ENCODE measurements around the gene UCN3.

UCN3 gene

GRCh38 chr10:5364890-5365338 is at the start of gene UCN3:
Gene UCN3, plus strand, starts transcription at chr10:5364966. Its CDS starts 8,755 bp downstream, at chr10:5373721.
- no peaks in the 10 kb centered on the region for H3K36me3 Mint-ChIP-seq (ENCODE audit: low read depth)
- H3K27ac Mint-ChIP-seq: peak within 1 kb of the TSS; percentile 27
- H3K4me3 Mint-ChIP-seq: no peak within 1 kb of the TSS
- H3K9me3 Mint-ChIP-seq: no peaks in the 10 kb centered on the region
- peaks cover 36% of the 10 kb centered on the region for H3K27me3 Mint-ChIP-seq (ENCODE audit: low read depth)
- H3K4me1 Mint-ChIP-seq (ENCODE audit: low read depth): peaks cover 5% of the 10 kb centered on the region

GRCh38 chr10:5317547-5318107 is 47.1 kb upstream of the UCN3 start:
- H3K27me3 Mint-ChIP-seq (ENCODE audit: low read depth): no peaks in the 10 kb centered on the region
- H3K36me3 Mint-ChIP-seq (ENCODE audit: low read depth): peaks cover 22% of the 10 kb centered on the region
- peak overlapping the region; percentile 51 for H3K4me3 Mint-ChIP-seq
- H3K27ac Mint-ChIP-seq: peak overlapping the region; percentile 79
- H3K9me3 Mint-ChIP-seq: peaks cover 17% of the 10 kb centered on the region
- peaks cover 47% of the 10 kb centered on the region for H3K4me1 Mint-ChIP-seq (ENCODE audit: low read depth)

- H3K27me3 Mint-ChIP-seq (ENCODE audit: low read depth): no peaks in the 10 kb centered on the region
- peaks cover 17% of the 10 kb centered on the region for H3K9me3 Mint-ChIP-seq
- H3K27ac Mint-ChIP-seq: peak overlapping the region; percentile 79
- peaks cover 47% of the 10 kb centered on the region for H3K4me1 Mint-ChIP-seq (ENCODE audit: low read depth)
- no peak overlapping the region for H3K4me3 Mint-ChIP-seq
- peaks cover 22% of the 10 kb centered on the region for H3K36me3 Mint-ChIP-seq (ENCODE audit: low read depth)
Observed at GRCh38 chr10:5318148-5318547, 46.6 kb upstream of the UCN3 start.

- Mint-ChIP-seq H3K9me3 (peaks cover 17% of the 10 kb centered on the region), H3K36me3 (ENCODE audit: low read depth) (peaks cover 19% of the 10 kb centered on the region), H3K27me3 (ENCODE audit: low read depth) (no peaks in the 10 kb centered on the region), H3K4me1 (ENCODE audit: low read depth) (peaks cover 37% of the 10 kb centered on the region), H3K4me3 (no peak overlapping the region), H3K27ac (no peak overlapping the region)
Observed at GRCh38 chr10:5319863-5320262, 44.9 kb upstream of the UCN3 start.

GRCh38 chr10:5321273-5321672 is 43.5 kb upstream of the UCN3 start:
- peaks cover 14% of the 10 kb centered on the region for H3K36me3 Mint-ChIP-seq (ENCODE audit: low read depth)
- H3K4me3 Mint-ChIP-seq: no peak overlapping the region
- no peaks in the 10 kb centered on the region for H3K27me3 Mint-ChIP-seq (ENCODE audit: low read depth)
- H3K4me1 Mint-ChIP-seq (ENCODE audit: low read depth): peaks cover 29% of the 10 kb centered on the region
- H3K27ac Mint-ChIP-seq: no peak overlapping the region
- H3K9me3 Mint-ChIP-seq: peaks cover 17% of the 10 kb centered on the region

GRCh38 chr10:5323446-5323845 is 41.3 kb upstream of the UCN3 start:
- H3K27me3 Mint-ChIP-seq (ENCODE audit: low read depth): no peaks in the 10 kb centered on the region
- H3K27ac Mint-ChIP-seq: no peak overlapping the region
- H3K36me3 Mint-ChIP-seq (ENCODE audit: low read depth): peaks cover 11% of the 10 kb centered on the region
- H3K4me1 Mint-ChIP-seq (ENCODE audit: low read depth): peaks cover 9% of the 10 kb centered on the region
- no peak overlapping the region for H3K4me3 Mint-ChIP-seq
- peaks cover 17% of the 10 kb centered on the region for H3K9me3 Mint-ChIP-seq

GRCh38 chr10:5325076-5325475 is 39.7 kb upstream of the UCN3 start:
- no peaks in the 10 kb centered on the region for H3K4me1 Mint-ChIP-seq (ENCODE audit: low read depth)
- no peak overlapping the region for H3K4me3 Mint-ChIP-seq
- peaks cover 6% of the 10 kb centered on the region for H3K36me3 Mint-ChIP-seq (ENCODE audit: low read depth)
- no peak overlapping the region for H3K27ac Mint-ChIP-seq
- H3K9me3 Mint-ChIP-seq: peaks cover 4% of the 10 kb centered on the region
- H3K27me3 Mint-ChIP-seq (ENCODE audit: low read depth): peaks cover 3% of the 10 kb centered on the region

GRCh38 chr10:5334196-5334880 is 30.4 kb upstream of the UCN3 start:
- peaks cover 3% of the 10 kb centered on the region for H3K4me1 Mint-ChIP-seq (ENCODE audit: low read depth)
- H3K9me3 Mint-ChIP-seq: peaks cover 9% of the 10 kb centered on the region
- no peak overlapping the region for H3K27ac Mint-ChIP-seq
- no peaks in the 10 kb centered on the region for H3K36me3 Mint-ChIP-seq (ENCODE audit: low read depth)
- H3K27me3 Mint-ChIP-seq (ENCODE audit: low read depth): peaks cover 22% of the 10 kb centered on the region
- H3K4me3 Mint-ChIP-seq: no peak overlapping the region

GRCh38 chr10:5338010-5338409 is 26.8 kb upstream of the UCN3 start:
- H3K9me3 Mint-ChIP-seq: peaks cover 9% of the 10 kb centered on the region
- no peaks in the 10 kb centered on the region for H3K36me3 Mint-ChIP-seq (ENCODE audit: low read depth)
- peaks cover 17% of the 10 kb centered on the region for H3K27me3 Mint-ChIP-seq (ENCODE audit: low read depth)
- no peak overlapping the region for H3K4me3 Mint-ChIP-seq
- no peak overlapping the region for H3K27ac Mint-ChIP-seq
- H3K4me1 Mint-ChIP-seq (ENCODE audit: low read depth): peaks cover 3% of the 10 kb centered on the region

GRCh38 chr10:5343092-5343491 is 21.7 kb upstream of the UCN3 start:
- H3K9me3 Mint-ChIP-seq: no peaks in the 10 kb centered on the region
- peaks cover 11% of the 10 kb centered on the region for H3K27me3 Mint-ChIP-seq (ENCODE audit: low read depth)
- no peaks in the 10 kb centered on the region for H3K4me1 Mint-ChIP-seq (ENCODE audit: low read depth)
- H3K4me3 Mint-ChIP-seq: no peak overlapping the region
- H3K27ac Mint-ChIP-seq: no peak overlapping the region
- no peaks in the 10 kb centered on the region for H3K36me3 Mint-ChIP-seq (ENCODE audit: low read depth)

GRCh38 chr10:5343561-5343960 is 21.2 kb upstream of the UCN3 start:
- no peak overlapping the region for H3K27ac Mint-ChIP-seq
- no peaks in the 10 kb centered on the region for H3K4me1 Mint-ChIP-seq (ENCODE audit: low read depth)
- no peak overlapping the region for H3K4me3 Mint-ChIP-seq
- H3K9me3 Mint-ChIP-seq: no peaks in the 10 kb centered on the region
- H3K27me3 Mint-ChIP-seq (ENCODE audit: low read depth): peaks cover 6% of the 10 kb centered on the region
- H3K36me3 Mint-ChIP-seq (ENCODE audit: low read depth): no peaks in the 10 kb centered on the region

GRCh38 chr10:5343979-5344378 is 20.8 kb upstream of the UCN3 start:
- H3K9me3 Mint-ChIP-seq: no peaks in the 10 kb centered on the region
- no peak overlapping the region for H3K27ac Mint-ChIP-seq
- H3K27me3 Mint-ChIP-seq (ENCODE audit: low read depth): peaks cover 5% of the 10 kb centered on the region
- H3K36me3 Mint-ChIP-seq (ENCODE audit: low read depth): no peaks in the 10 kb centered on the region
- no peak overlapping the region for H3K4me3 Mint-ChIP-seq
- H3K4me1 Mint-ChIP-seq (ENCODE audit: low read depth): no peaks in the 10 kb centered on the region

GRCh38 chr10:5344746-5345145 is 20.0 kb upstream of the UCN3 start:
- Mint-ChIP-seq H3K27ac (no peak overlapping the region), H3K4me3 (no peak overlapping the region), H3K9me3 (no peaks in the 10 kb centered on the region), H3K4me1 (ENCODE audit: low read depth) (no peaks in the 10 kb centered on the region), H3K36me3 (ENCODE audit: low read depth) (no peaks in the 10 kb centered on the region), H3K27me3 (ENCODE audit: low read depth) (peaks cover 5% of the 10 kb centered on the region)

GRCh38 chr10:5346881-5347280 is 17.9 kb upstream of the UCN3 start:
- Mint-ChIP-seq H3K9me3 (no peaks in the 10 kb centered on the region), H3K27ac (no peak overlapping the region), H3K4me3 (no peak overlapping the region), H3K4me1 (ENCODE audit: low read depth) (no peaks in the 10 kb centered on the region), H3K27me3 (ENCODE audit: low read depth) (peaks cover 5% of the 10 kb centered on the region), H3K36me3 (ENCODE audit: low read depth) (no peaks in the 10 kb centered on the region)

- Mint-ChIP-seq H3K9me3 (no peaks in the 10 kb centered on the region), H3K27ac (no peak overlapping the region), H3K36me3 (ENCODE audit: low read depth) (no peaks in the 10 kb centered on the region), H3K27me3 (ENCODE audit: low read depth) (no peaks in the 10 kb centered on the region), H3K4me3 (no peak overlapping the region), H3K4me1 (ENCODE audit: low read depth) (no peaks in the 10 kb centered on the region)
Observed at GRCh38 chr10:5349362-5349761, 15.4 kb upstream of the UCN3 start.
